ENCODE results near the gene NHP2. TPM values are rescaled to one million over a fixed set of nuclear protein-coding genes. Genes with fewer than 3 reads are reported as not detected.

NHP2 gene
- total RNA-seq, 2 experiments from 2014 or later, result 349 to 354 TPM

GRCh38 chr5:178103612-178104011 is 50.1 kb downstream of the NHP2 start:
- no peak overlapping the region for H3K4me3 Mint-ChIP-seq
- no peaks in the 10 kb centered on the region for H3K9me3 Mint-ChIP-seq
- H3K36me3 Mint-ChIP-seq, result no peaks in the 10 kb centered on the region
- no peak overlapping the region for H3K27ac Mint-ChIP-seq
- no peak for DNase-seq
- H3K27me3 Mint-ChIP-seq, result no peaks in the 10 kb centered on the region
- H3K4me1 Mint-ChIP-seq, result peaks cover 20% of the 10 kb centered on the region

Other genes starting within 250 kb of the NHP2 start
- not detected for gene PROP1, start 157.6 kb downstream of the NHP2 start, total RNA-seq
- 10 to 100 TPM; 12.3 to 12.9 TPM for gene N4BP3, start 40.4 kb downstream of the NHP2 start, total RNA-seq
- 10 to 100 TPM; 26.2 to 26.7 TPM for gene RMND5B, start 22.9 kb downstream of the NHP2 start, total RNA-seq
- gene GMCL2, start 33.5 kb upstream of the NHP2 start, total RNA-seq, result not detected
- 100 to 1,000 TPM; 599 to 600 TPM for gene HNRNPAB, start 50.6 kb upstream of the NHP2 start, total RNA-seq
- 10 to 100 TPM; 47.4 to 54.8 TPM for gene PHYKPL, start 78.9 kb upstream of the NHP2 start, total RNA-seq